Ovary (tissue), 3 donors: Measurements from ENCODE around the gene MELTF.

Experiments used
- POLR2A ChIP-seq: fragments of 450-650 bp; IDR thresholded peaks from one replicate; pipeline ENCODE4 v1.6.1; 2017; ENCODE audit warnings: antibody characterized with exemption, mild to moderate bottlenecking, moderate library complexity
- TF ChIP-seq, protein P1 (sequence below), 3 donors: fragments of 450-650 bp in 2 of 3; fragments of 200-600 bp in 1 of 3; IDR thresholded peaks; one replicate each; pipeline versions ENCODE4 v1.5.1 to v1.8.0; 2016 to 2022; ENCODE audit warnings: antibody characterized with exemption in 3 of 3, mild to moderate bottlenecking in 1 of 3
- donor health status: DM: no; HTN: no; CAD: no.

- TF ChIP-seq, protein P1, sequence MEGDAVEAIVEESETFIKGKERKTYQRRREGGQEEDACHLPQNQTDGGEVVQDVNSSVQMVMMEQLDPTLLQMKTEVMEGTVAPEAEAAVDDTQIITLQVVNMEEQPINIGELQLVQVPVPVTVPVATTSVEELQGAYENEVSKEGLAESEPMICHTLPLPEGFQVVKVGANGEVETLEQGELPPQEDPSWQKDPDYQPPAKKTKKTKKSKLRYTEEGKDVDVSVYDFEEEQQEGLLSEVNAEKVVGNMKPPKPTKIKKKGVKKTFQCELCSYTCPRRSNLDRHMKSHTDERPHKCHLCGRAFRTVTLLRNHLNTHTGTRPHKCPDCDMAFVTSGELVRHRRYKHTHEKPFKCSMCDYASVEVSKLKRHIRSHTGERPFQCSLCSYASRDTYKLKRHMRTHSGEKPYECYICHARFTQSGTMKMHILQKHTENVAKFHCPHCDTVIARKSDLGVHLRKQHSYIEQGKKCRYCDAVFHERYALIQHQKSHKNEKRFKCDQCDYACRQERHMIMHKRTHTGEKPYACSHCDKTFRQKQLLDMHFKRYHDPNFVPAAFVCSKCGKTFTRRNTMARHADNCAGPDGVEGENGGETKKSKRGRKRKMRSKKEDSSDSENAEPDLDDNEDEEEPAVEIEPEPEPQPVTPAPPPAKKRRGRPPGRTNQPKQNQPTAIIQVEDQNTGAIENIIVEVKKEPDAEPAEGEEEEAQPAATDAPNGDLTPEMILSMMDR (IDR thresholded peaks at IDR 0.05) = no peak
- no peak for TF ChIP-seq POLR2A
Observed at GRCh38 chr3:197006860-197007259, 22.8 kb downstream of the MELTF start.
